ENCODE measurements around the gene NINJ2.

Gene NINJ2

DNA sequence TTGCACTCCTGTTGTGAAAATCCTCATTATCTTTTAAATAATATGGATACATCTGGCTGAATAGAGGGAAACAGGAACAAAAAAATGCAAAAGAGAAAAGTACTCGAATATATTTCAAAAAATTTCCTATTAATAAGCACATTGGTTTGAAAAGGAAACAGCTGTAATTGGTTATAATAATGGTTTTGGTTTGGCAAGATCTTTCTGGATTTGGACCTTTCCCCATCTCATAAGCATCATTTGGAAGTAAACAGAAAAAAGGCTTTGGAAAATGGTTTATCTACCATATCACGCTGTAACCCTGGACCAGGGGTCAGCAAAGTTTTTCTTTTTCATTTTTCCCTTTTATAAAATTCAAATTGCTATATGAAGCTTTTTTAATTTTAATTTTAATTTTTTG lies 2.8 kb upstream of the NINJ2 start:
- TF ChIP-seq MAX (IDR thresholded peaks at IDR 0.05) (no peak), CEBPB (IDR thresholded peaks at IDR 0.05) (no peak), TAF1 (IDR thresholded peaks at IDR 0.05; ENCODE audit: low read depth) (no peak), ZBTB7A (IDR thresholded peaks at IDR 0.05; ENCODE audit: low read depth) (no peak), USF1 (IDR thresholded peaks at IDR 0.05) (no peak), YY1 (IDR thresholded peaks at IDR 0.05; ENCODE audit: low read depth) (no peak), TCF12 (IDR thresholded peaks at IDR 0.05; ENCODE audit: low read depth) (no peak), EGR1 (IDR thresholded peaks at IDR 0.05) (no peak), RAD21 (IDR thresholded peaks at IDR 0.05; ENCODE audit: low read depth) (no peak), CREB1 (IDR thresholded peaks at IDR 0.05; ENCODE audit: low read depth) (no peak), NFIC (IDR thresholded peaks at IDR 0.05) (no peak), TEAD4 (IDR thresholded peaks at IDR 0.05) (no peak)

- TF ChIP-seq RAD21 (IDR thresholded peaks at IDR 0.05; ENCODE audit: low read depth) (no peak), EP300 (IDR thresholded peaks at IDR 0.05; ENCODE audit: borderline replicate concordance) (no peak), ZBTB7A (IDR thresholded peaks at IDR 0.05; ENCODE audit: low read depth) (no peak), TCF12 (IDR thresholded peaks at IDR 0.05; ENCODE audit: low read depth) (no peak), NFIC (IDR thresholded peaks at IDR 0.05) (no peak), CREB1 (IDR thresholded peaks at IDR 0.05; ENCODE audit: low read depth) (no peak), TAF1 (IDR thresholded peaks at IDR 0.05; ENCODE audit: low read depth) (no peak), FOXM1 (IDR thresholded peaks at IDR 0.05; ENCODE audit: borderline replicate concordance, low read depth) (no peak), EGR1 (IDR thresholded peaks at IDR 0.05) (no peak), REST (IDR thresholded peaks at IDR 0.05; ENCODE audit: low read depth) (no peak), TEAD4 (IDR thresholded peaks at IDR 0.05) (no peak), CEBPB (IDR thresholded peaks at IDR 0.05) (no peak), MAX (IDR thresholded peaks at IDR 0.05) (no peak), YY1 (IDR thresholded peaks at IDR 0.05; ENCODE audit: low read depth) (no peak), USF1 (IDR thresholded peaks at IDR 0.05) (no peak)
These were observed 1.5 kb upstream of the NINJ2 start for GRCh38 chr12:664779-665092.

DNA sequence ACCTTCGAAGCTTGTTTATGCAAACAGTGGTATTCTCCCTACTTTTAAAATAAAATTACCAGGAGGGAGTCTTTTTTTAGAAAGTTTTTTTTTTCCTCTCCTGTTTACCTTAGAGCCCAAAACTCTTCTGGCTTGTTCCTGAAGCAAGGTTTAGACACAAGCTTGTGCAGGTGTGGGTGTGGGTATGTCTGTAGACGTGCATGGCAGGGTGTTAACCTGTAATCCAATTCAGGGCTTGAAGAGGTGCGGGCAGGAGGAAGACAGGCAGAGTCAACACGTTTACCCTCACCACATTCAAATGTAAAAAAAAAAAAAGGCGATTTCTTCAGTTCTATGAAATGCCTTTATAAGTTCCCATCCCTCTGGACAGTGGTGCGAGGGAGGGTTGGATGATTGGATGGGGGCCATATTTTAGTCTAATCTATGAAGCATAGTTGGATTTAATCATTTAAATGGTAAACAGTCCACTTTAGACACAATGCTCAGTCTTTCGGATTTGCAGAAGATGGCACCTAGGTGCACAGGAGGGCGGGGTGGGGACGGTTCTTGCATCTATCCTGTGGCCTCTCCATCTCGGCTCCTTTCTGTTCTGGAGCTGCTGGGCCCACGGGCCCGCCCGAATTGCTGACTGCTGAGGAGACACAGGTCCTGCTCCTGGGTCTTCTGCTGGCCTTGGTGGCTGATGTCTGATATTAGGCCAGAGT lies 982 bp upstream of the NINJ2 start:
- no peak for TF ChIP-seq FOXM1 (IDR thresholded peaks at IDR 0.05; ENCODE audit: borderline replicate concordance, low read depth)
- TF ChIP-seq MAX (IDR thresholded peaks at IDR 0.05), result no peak
- TF ChIP-seq RAD21 (IDR thresholded peaks at IDR 0.05; ENCODE audit: low read depth), result no peak
- TF ChIP-seq EP300 (IDR thresholded peaks at IDR 0.05; ENCODE audit: borderline replicate concordance), result no peak
- no peak for TF ChIP-seq TAF1 (IDR thresholded peaks at IDR 0.05; ENCODE audit: low read depth)
- TF ChIP-seq REST (IDR thresholded peaks at IDR 0.05; ENCODE audit: low read depth), result no peak
- no peak for TF ChIP-seq TEAD4 (IDR thresholded peaks at IDR 0.05)

DNA sequence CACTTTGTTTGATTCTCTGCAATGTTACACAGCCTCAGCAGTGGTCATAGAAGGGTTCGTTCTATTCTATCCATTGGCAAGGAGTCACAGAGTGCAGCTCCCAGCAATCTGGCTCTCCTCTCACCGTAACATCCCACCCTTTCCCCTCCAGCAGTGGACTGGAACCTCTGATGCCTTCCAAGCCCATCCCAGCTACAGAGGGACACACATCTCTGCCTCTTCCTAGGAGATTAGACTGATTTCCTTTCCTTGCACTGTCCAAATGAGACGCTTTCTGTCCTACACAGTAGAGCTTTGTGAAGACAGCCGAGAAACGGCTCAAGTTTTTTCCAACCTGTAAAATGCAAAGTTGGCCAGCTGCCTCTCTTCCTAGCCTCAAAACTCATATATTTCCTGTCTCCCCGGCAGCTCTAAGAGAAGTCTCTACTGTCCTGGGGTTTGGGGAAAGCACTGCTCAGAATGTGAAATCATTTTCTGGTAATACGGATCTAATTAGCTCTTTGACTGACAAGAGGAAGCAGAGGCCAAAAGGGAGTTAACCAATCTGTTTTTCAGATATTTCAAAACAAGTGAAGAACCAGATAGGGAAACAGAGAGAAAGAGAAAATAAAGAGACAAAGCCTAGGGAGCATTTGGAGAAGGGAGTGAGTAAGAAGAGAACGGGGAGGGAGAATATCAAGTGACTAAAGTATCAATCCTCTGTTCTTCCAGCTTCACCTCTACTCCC lies 516 bp downstream of the NINJ2 start:
- TF ChIP-seq EP300 (IDR thresholded peaks at IDR 0.05; ENCODE audit: borderline replicate concordance) (no peak), REST (IDR thresholded peaks at IDR 0.05; ENCODE audit: low read depth) (no peak), TEAD4 (IDR thresholded peaks at IDR 0.05) (no peak), USF1 (IDR thresholded peaks at IDR 0.05) (no peak), TAF1 (IDR thresholded peaks at IDR 0.05; ENCODE audit: low read depth) (no peak), TCF12 (IDR thresholded peaks at IDR 0.05; ENCODE audit: low read depth) (no peak), NFIC (IDR thresholded peaks at IDR 0.05) (no peak), RAD21 (IDR thresholded peaks at IDR 0.05; ENCODE audit: low read depth) (no peak), CREB1 (IDR thresholded peaks at IDR 0.05; ENCODE audit: low read depth) (no peak), YY1 (IDR thresholded peaks at IDR 0.05; ENCODE audit: low read depth) (no peak), ZBTB7A (IDR thresholded peaks at IDR 0.05; ENCODE audit: low read depth) (no peak), MAX (IDR thresholded peaks at IDR 0.05) (no peak), FOXM1 (IDR thresholded peaks at IDR 0.05; ENCODE audit: borderline replicate concordance, low read depth) (no peak)

Data from Ishikawa (cell line).